Upper lobe of left lung (tissue), 6 donors: ENCODE measurements around the gene SHISA5. TPM values are rescaled to one million over a fixed set of nuclear protein-coding genes. Genes with fewer than 3 reads are reported as not detected.
A peak's percentile ranks its signal among the peaks of the same experiment; 100 is the strongest.

Experiments used
- ATAC-seq, 2 donors: fragments of 200-7000 bp; cut with Tn5 transposase; one replicate each; pipeline ENCODE4 v1.9.1; 2022; ENCODE audit warnings: mild to moderate bottlenecking in 2 of 2, moderate library complexity in 2 of 2; ENCODE audit not compliant: low FRiP score in 2 of 2
- DNase-seq, 2 donors: peaks; one replicate each; pipeline ENCODE4 v3.0.0-alpha.2; 2019 to 2020
- H3K27ac ChIP-seq, 4 donors: fragments of 200-600 bp; sonication (generic); one replicate each; pipeline ENCODE4 v1.5.1; 2016 to 2019
- H3K27me3 ChIP-seq, 4 donors: fragments of 200-600 bp; sonication (generic); one replicate each; pipeline ENCODE4 v1.5.1; 2017 to 2019
- H3K36me3 ChIP-seq, 4 donors: fragments of 200-600 bp; sonication (generic); one replicate each; pipeline ENCODE4 v1.5.1; 2016 to 2019
- H3K4me1 ChIP-seq, 4 donors: fragments of 200-600 bp; sonication (generic); one replicate each; pipeline ENCODE4 v1.5.1; 2018 to 2019
- H3K4me3 ChIP-seq, 4 donors: fragments of 200-600 bp; sonication (generic); one replicate each; pipeline ENCODE4 v1.5.1; 2017 to 2019; ENCODE audit warnings: mild to moderate bottlenecking in 2 of 4, moderate library complexity in 1 of 4
- H3K9me3 ChIP-seq, 4 donors: fragments of 200-600 bp; sonication (generic); one replicate each; pipeline ENCODE4 v1.5.1; 2018 to 2019
- CTCF ChIP-seq, 6 experiments: fragments of 450-650 bp in 4 of 6; fragments of 200-600 bp in 2 of 6; sonication (generic) in 2 of 6; IDR thresholded peaks; one replicate each; pipeline ENCODE4 v1.5.1; 2016 to 2019; ENCODE audit warnings: antibody characterized with exemption in 6 of 6
- EP300 ChIP-seq, 4 donors: sonication (generic); formaldehyde crosslinking; IDR thresholded peaks; one replicate each; pipeline ENCODE4 v1.5.1; 2017; ENCODE audit warnings: antibody characterized with exemption in 4 of 4, control low read depth in 2 of 4
- POLR2A ChIP-seq, 4 donors: fragments of 450-650 bp; IDR thresholded peaks; one replicate each; pipeline ENCODE4 v1.5.1; 2016 to 2017; ENCODE audit warnings: antibody characterized with exemption in 4 of 4, mild to moderate bottlenecking in 2 of 4
- POLR2AphosphoS5 ChIP-seq, 2 donors: sonication (generic); formaldehyde crosslinking; IDR thresholded peaks; one replicate each; pipeline ENCODE4 v1.5.1; 2017; ENCODE audit warnings: antibody characterized with exemption in 2 of 2
- WGBS, 2 donors: methylation state at CpG; one replicate each; pipeline ENCODE4 v1.1.5; 2017 to 2018; 5-methylcytosine and 5-hydroxymethylcytosine counted together
- total RNA-seq, 6 donors: library from RNA; depleted of rRNA in 4 of 6; stranded (reverse); fragments of >200 nt in 4 of 6; gene quantifications; one replicate each; pipeline versions ENCODE4 v1.1.0 to v1.2.1, GENCODE V29; 2016 to 2021
- donor health status: DM: no; HTN: no; CAD: no; lungs with moderate emphysema.
- donor health status: DM: no; HTN: yes; CAD: no; lungs with severe emphysema.

Gene SHISA5
- total RNA-seq, 6 donors from 2014 or later = 67.1 to 228 (median 148) TPM

DNA sequence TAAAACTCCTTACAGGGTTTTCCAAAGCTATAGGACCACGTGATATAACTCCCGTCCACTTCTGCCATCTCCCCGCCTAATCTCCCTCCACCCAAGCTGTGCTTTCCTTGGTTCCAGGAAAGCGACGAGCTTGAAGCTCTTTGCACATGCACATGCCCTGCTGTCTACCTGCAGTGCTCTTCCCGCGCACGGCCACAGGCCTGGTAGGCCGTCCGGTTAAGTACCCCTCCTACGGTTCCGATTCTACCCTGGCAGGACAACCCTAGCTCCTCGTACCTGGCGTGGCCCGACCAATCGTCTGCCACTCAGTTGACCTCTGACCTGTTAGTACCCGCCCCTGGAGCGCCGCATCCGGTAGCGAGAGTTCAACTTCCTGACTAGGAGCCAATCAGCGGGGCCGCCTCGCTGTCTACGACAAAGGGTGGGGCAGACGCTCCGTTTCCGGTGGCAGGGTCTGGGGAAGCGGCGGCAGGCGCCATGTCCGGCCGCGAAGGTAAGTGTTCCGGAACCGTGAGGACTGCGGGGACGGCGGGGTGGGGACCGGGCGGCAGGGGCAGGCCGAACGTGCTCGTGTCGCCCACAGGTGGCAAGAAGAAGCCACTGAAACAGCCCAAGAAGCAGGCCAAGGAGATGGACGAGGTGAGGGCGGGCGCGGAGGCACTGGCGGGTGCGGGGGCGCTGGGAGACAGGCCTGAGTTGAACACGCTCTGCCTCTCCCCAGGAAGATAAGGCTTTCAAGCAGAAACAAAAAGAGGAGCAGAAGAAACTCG lies 64.0 kb downstream of the SHISA5 start, which contains the start of the genes CCDC51 and TMA7:
TSS of gene CCDC51 (minus strand) at position 300 of the 770 bp plus-strand sequence. CDS start 4,991 bp downstream, outside the sequence.
TSS of gene TMA7 (plus strand) at position 438 of the 770 bp plus-strand sequence. CDS start at position 478, 40 bp downstream.
- TF ChIP-seq CTCF (IDR thresholded peaks at IDR 0.05) (peak in 3 of 6 experiments; percentile 11 to 18 (median 12)), POLR2AphosphoS5 (IDR thresholded peaks at IDR 0.05) (peak; percentile 99), POLR2A (IDR thresholded peaks at IDR 0.05) (peak; percentile 60 to 97 (median 92)), EP300 (IDR thresholded peaks at IDR 0.05) (peak in 1 of 4 donors; percentile 56)
- Histone ChIP-seq H3K4me3 (peak within 1 kb of the TSS; percentile 73 to 94 (median 74)), H3K27me3 (no peaks in the 10 kb centered on the region), H3K27ac (peak within 1 kb of the TSS; percentile 91 to 96 (median 94)), H3K9me3 (no peaks in the 10 kb centered on the region), H3K36me3 (peaks cover 0 to 38% (median 15%) of the 10 kb centered on the region in 4 donors), H3K4me1 (peaks cover 22 to 39% (median 30%) of the 10 kb centered on the region in 4 donors)
- 0 to 2% methylated on average over 19 to 45 of the region's 54 CpGs for WGBS, 2 donors
- ATAC-seq (peak; percentile 98 to 99), DNase-seq (peak; percentile 95 to 98)

GRCh38 chr3:48437812-48438211 lies 66.2 kb downstream of the SHISA5 start:
- WGBS, 2 donors = 85 to 86% methylated on average over 4 of the region's 4 CpGs
- Histone ChIP-seq H3K27me3 (no peaks in the 10 kb centered on the region), H3K9me3 (no peaks in the 10 kb centered on the region), H3K27ac (no peak overlapping the region), H3K36me3 (peaks cover 0 to 24% (median 10%) of the 10 kb centered on the region in 4 donors), H3K4me3 (no peak overlapping the region), H3K4me1 (peaks cover 29 to 53% (median 30%) of the 10 kb centered on the region in 4 donors)
- TF ChIP-seq POLR2A (IDR thresholded peaks at IDR 0.05) (no peak), EP300 (IDR thresholded peaks at IDR 0.05) (no peak), POLR2AphosphoS5 (IDR thresholded peaks at IDR 0.05) (no peak), CTCF (IDR thresholded peaks at IDR 0.05) (no peak)
- no peak for ATAC-seq
- DNase-seq = no peak

DNA sequence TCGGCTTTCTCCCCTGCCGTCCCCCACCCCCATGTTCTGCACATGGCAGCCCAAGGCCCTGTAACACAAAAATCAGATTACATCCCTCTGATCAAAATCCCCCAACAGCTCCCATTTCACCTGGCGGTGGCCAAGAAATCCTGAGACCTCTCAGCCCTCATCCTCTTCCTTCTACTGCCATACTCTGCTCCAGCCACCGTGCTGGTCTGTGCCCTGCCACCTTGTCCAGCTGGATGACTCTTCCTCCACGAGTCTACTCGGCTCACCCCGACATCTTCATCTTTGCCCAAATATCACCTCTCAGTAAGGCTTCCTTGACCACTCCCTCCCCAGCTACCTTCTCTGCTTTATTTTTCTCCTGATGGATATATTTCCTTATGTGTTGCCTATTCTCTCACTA lies 67.1 kb downstream of the SHISA5 start:
- WGBS, 2 donors = 88 to 89% methylated on average over 7 of the region's 7 CpGs
- ATAC-seq (no peak), DNase-seq (no peak)
- H3K27ac ChIP-seq = peak overlapping the region in 1 of 4 donors; percentile 52
- no peaks in the 10 kb centered on the region for H3K27me3 ChIP-seq
- TF ChIP-seq POLR2AphosphoS5 (IDR thresholded peaks at IDR 0.05) (no peak), POLR2A (IDR thresholded peaks at IDR 0.05) (no peak), CTCF (IDR thresholded peaks at IDR 0.05) (no peak), EP300 (IDR thresholded peaks at IDR 0.05) (no peak)
- H3K4me3 ChIP-seq = no peak overlapping the region
- peaks cover 25 to 46% (median 27%) of the 10 kb centered on the region in 4 donors for H3K4me1 ChIP-seq
- no peaks in the 10 kb centered on the region for H3K9me3 ChIP-seq
- peaks cover 0 to 23% (median 14%) of the 10 kb centered on the region in 4 donors for H3K36me3 ChIP-seq

- DNase-seq (no peak), ATAC-seq (no peak)
- no peaks in the 10 kb centered on the region for H3K27me3 ChIP-seq
- TF ChIP-seq POLR2AphosphoS5 (IDR thresholded peaks at IDR 0.05) = no peak
- TF ChIP-seq POLR2A (IDR thresholded peaks at IDR 0.05) = no peak
- TF ChIP-seq EP300 (IDR thresholded peaks at IDR 0.05) = no peak
- no peak for TF ChIP-seq CTCF (IDR thresholded peaks at IDR 0.05)
- H3K4me1 ChIP-seq = peaks cover 21 to 42% (median 23%) of the 10 kb centered on the region in 4 donors
- H3K4me3 ChIP-seq = no peak overlapping the region
- no peaks in the 10 kb centered on the region for H3K9me3 ChIP-seq
- H3K36me3 ChIP-seq = peaks cover 0 to 21% (median 12%) of the 10 kb centered on the region in 4 donors
- H3K27ac ChIP-seq = peak overlapping the region in 2 of 4 donors; percentile 52 to 55
- 0% methylated on average over 1 of the region's 1 CpG for WGBS, 2 donors
Observed at GRCh38 chr3:48436477-48436787, 67.5 kb downstream of the SHISA5 start.
